PC-3 (cell line): Measurements from ENCODE around the gene TBC1D14.

Experiments used
- CTCF ChIP-seq: fragments of 300-600 bp; sonication (generic); conservative IDR thresholded peaks from 2 replicates; pipeline ENCODE4 v1.5.1; 2017; ENCODE audit warnings: antibody characterized with exemption, low read depth, mild to moderate bottlenecking, low read length
- EZH2phosphoT487 ChIP-seq: fragments of 300-600 bp; sonication (generic); IDR thresholded peaks from 2 replicates; pipeline ENCODE4 v1.6.1; 2018; ENCODE audit warnings: mild to moderate bottlenecking, antibody characterized with exemption, low read length, borderline replicate concordance

GRCh38 chr4:7062816-7063215, 153.2 kb downstream of the TBC1D14 start:
- TF ChIP-seq CTCF (no peak), EZH2phosphoT487 (no peak)
